Activated CD4-positive, alpha-beta T cell treated with anti-CD3 and anti-CD28 coated beads for 24 hours (primary cell): ENCODE results near the gene VCY.
"Not testable (repeated sequence)": the region's sequence is repeated elsewhere in the genome, so short reads cannot be mapped to it uniquely, and the experiment has no call there.

Source experiments
- DNase-seq, 2 donors: peaks; one replicate each; pipeline ENCODE4 v3.0.0-alpha.2; 2020; ENCODE audit warnings: low read depth in 2 of 2

VCY gene

DNA sequence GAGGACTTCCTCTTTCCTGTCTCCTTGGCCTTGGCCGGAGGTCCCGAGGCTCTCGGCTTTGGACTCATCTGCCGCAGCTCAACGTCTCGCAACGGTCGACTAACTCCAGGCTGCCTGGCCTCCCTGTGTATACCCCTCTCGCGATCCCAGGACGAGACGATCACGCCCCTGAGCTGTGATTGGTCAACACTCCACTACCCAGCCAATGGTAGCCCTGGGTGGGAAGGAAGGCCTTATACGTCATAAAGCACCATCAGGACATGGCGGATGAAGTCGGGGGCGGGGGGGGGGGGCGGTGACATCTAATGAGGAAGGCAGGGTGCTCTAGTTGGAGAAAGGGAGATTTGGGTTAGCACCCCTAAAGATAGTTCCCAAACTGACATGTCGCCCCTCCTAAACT, at the start of gene VCY:
TSS of gene VCY (minus strand) at position 101 of the 400 bp plus-strand sequence. CDS start at position 68, 33 bp downstream.
- not testable (repeated sequence) for DNase-seq

DNA sequence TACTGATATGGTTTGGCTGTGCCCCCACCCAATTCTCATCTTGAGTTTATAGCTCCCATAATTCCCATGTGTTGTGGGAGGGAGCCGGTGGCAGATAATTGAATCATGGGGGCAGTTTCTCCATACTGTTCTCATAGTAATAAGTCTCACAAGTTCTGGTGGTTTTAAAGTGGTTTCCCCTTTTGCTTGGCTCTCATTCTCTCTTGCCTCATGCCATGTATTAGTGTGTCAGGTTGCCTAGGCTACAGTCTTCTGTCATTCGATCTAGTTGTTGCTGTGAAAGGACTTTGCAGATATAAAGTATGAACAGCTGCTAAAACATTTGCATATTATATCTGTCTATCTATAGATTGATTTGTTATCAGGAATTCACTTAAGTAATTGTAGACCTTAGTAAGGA, 44.1 kb upstream of the VCY start:
- not testable (repeated sequence) for DNase-seq

DNA sequence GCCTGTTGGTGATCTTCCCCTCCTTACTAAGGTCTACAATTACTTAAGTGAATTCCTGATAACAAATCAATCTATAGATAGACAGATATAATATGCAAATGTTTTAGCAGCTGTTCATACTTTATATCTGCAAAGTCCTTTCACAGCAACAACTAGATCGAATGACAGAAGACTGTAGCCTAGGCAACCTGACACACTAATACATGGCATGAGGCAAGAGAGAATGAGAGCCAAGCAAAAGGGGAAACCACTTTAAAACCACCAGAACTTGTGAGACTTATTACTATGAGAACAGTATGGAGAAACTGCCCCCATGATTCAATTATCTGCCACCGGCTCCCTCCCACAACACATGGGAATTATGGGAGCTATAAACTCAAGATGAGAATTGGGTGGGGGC, 25.6 kb upstream of the VCY start:
- DNase-seq, result not testable (repeated sequence)

DNA sequence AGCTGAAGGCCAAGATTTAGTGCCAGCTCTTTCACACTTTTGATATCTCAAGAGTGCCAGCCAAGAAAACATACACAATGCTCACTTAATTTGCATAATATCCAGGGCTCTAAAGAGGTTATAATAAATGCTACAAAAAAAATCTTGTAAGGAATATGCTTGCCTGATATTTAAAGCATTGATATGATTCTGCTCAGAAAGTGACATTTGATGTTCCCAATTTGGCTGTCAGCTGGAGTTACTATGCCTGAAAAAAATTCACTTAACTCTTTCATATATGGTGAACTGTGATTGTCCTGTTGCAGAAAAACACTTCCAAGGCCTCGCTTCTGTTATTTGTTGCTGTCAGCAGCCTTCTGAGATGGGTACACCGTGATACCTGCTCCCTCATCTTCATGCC, 43.9 kb downstream of the VCY start:
- not testable (repeated sequence) for DNase-seq
